NCI-H2227 (cell line): Measurements from ENCODE around the gene GTSE1.

Experiments
- DNase-seq: peaks from one replicate; lab custom pipeline; 2025; ENCODE audit not compliant: unreplicated experiment; lab: John Stamatoyannopoulos, UW

Gene GTSE1

DNA sequence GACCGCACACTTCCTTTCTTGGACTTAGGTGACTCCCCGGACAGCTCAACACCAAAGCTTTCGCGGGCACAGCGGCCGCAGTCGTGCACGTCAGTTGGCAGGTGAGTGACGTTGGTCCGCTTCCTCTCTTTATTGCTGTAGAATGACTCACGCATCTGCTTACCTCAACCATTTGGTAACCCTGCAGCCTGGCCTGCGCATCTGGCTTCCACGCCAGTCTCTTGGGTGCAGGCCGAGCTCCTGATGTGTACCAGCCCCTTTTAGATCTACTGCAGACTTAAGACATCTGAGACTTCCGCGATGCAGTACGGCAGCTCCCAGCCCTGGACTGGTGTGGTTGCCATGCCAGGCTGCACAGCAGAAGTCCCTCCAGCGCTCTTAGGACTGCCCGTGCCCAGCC, 26.5 kb downstream of the GTSE1 start:
- DNase-seq, result no peak

DNA sequence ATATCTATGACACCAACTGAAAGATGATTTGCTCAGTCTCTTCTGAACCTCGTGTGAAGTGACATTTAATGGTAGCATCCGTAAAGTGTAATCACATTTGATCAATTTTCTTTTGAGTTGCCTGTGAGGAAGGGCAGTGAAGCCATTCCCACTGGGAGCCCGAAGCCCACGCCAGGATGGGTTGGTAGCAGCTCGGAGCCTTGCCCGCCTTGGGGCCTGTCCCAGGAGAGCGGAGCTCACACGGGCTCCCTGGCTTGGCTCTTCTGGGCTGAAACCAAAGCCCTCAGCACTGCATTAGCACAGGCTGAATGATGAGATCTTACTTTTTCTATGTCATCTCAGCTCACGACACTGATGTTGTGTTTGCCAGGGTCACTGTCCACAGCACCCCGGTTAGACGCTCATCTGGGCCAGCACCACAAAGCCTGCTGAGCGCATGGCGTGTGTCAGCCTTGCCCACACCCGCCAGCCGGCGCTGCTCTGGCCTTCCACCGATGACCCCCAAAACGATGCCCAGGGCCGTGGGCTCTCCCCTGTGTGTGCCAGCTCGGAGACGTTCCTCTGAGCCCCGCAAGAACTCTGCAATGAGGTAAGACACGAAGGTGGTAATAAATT, 29.5 kb downstream of the GTSE1 start:
- no peak for DNase-seq

- DNase-seq, result no peak
Observed at GRCh38 chr22:46327691-46328465, 31.2 kb downstream of the GTSE1 start.

DNA sequence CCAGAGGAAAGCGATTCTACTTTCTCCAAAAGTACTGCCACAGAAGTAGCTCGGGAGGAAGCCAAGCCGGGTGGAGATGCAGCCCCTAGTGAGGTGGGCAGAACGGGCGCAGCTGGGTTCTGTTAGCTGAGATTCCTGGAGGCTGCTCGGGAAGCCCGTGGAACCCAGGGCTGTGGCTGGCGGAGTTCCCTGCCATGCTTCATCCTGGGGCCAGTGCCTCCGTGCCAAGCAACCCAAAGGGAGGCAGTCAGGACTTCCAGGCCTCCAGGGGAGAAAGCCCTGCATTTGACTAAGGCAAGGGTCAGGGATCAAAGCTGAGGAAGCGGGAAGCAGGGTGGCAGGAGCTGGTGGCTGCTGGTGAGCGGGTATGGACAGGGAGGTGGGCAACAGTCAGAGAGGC, 32.1 kb downstream of the GTSE1 start:
- DNase-seq, result no peak

DNA sequence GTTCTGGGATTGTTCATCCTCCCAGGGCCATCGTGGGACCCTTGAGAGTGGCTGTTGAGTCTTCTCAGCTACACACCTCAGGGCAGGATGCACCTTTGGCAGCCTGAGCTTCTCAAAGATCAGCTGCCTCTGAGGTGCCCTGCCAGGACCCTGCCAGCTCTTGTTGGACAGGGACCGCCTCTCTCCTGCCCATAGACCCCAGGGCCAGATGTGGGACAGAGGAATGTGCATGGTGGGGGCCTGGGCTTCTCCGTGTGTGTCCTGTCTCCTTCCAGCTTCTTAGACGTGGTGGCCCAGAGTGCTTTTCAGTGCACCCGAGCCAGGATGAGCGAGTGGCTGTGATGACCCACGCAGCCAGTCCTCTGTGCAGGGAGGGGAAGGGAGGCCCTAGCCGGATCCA, 32.9 kb downstream of the GTSE1 start:
- DNase-seq, result no peak

- no peak for DNase-seq
Observed at GRCh38 chr22:46330426-46330825, 33.8 kb downstream of the GTSE1 start.

GRCh38 chr22:46331496-46331895, 34.8 kb downstream of the GTSE1 start:
- no peak for DNase-seq

DNA sequence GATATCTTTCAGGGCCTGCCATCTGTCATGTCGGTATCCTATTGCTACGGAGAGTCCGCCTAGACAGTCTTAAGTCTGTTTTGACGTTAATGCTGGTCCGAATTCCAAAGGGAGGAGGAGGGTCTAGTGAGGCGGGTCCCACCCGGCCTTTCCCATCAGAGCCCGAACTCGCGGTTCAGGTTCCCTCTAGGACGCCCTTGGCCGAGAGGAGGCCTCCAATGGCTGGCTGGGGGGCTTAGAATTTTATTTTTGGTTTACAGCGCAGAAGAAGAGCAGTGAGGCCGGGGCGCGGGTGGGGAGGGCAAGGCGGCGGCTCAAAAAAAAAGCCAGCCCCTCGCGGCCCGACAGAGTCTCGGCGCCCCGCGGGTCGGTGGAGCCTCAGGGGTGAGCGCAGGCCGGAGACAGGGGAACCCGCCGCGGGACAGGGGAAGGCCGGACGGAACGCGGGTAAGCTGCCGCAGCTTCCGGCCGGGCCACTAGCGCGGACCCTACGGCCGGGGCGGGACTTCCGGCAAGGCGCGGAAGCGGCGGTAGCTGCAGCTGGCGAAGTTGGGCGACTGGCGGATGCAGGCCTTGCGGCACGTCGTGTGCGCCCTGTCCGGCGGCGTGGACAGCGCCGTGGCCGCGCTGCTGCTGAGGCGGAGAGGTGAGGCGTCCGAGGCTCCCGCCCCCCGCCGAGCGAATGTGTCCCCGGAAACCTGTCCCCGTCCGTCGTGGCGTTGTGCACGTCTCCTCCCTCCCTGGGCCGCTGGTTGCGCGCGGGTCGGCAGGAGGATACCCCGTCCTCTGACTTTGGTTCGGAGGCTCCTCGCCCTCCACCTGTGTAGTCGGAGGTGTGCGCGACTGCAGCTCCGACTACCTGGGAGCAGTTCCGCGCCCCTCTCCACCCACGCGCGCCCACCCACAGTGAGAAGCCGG, 38.8 kb downstream of the GTSE1 start, which contains the start of gene TRMU:
Gene TRMU (plus strand): TSS at position 514 of the 918 bp plus-strand sequence. CDS start 51 bp downstream, at position 565.
- DNase-seq, result peak; percentile 84

GRCh38 chr22:46336119-46337078, 39.7 kb downstream of the GTSE1 start:
- DNase-seq, result no peak

DNA sequence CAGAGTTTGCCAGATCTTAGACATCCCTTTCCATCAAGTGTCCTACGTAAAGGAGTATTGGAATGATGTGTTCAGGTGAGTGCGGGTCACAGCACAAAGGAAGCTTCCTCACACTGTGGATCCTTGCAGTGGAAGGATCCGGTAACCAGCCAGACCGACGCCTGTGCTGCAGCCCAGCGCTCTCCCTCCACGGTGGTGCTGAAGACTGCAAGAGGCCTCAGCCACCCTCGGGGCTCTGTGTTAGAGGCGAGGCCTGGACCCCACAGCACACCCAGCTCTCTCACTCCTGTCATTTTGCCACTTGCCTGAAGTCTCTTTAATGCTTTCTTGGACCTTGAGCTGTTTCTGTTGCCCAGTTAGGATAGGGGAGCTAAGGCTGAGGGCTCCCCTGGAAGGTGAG, 41.2 kb downstream of the GTSE1 start:
- no peak for DNase-seq

DNA sequence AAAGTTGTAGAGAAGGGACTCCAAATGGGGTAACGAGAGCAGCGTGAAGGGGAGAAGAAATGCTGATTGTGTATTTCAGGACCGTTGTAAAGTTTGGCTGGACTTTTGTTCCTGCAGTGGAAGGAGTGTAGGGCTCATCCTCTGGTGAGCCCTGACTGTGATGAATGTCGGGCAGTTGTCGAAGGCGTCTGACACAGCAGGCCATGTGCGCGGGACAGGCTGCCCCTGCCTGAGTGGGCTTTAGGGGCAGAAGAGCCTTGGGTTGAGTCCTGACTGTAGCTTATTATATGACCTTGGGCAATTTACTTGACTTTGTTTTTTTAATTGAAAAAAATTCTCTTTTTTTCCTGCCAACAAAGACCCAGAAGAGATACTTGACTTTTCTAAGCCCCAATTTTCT, 42.0 kb downstream of the GTSE1 start:
- no peak for DNase-seq

GRCh38 chr22:46339956-46340355, 43.3 kb downstream of the GTSE1 start:
- DNase-seq, result no peak

GRCh38 chr22:46340676-46341075, 44.0 kb downstream of the GTSE1 start:
- DNase-seq, result no peak

GRCh38 chr22:46346680-46347405, 50.2 kb downstream of the GTSE1 start:
- no peak for DNase-seq

DNA sequence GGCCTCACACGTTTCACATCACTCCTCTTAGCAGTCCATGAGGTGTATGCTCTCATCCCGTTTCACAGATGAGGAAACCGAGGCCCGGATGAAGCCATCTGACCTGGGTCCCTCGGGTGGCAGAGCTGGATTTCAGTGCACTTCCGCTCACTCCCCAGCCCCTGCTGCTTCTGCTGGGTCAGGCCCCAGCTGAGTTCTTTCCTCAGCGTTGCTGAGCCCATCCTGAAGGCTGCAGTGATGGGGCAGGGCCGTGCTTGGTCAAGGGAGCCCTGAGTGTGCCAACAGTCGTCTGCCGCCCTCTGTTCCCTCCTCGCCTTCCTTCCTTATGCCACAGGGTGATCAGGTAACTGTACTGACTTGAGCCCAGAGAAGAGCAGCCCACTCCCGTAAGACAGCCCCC, 51.0 kb downstream of the GTSE1 start:
- no peak for DNase-seq

- DNase-seq, result no peak
Observed at GRCh38 chr22:46348099-46348695, 51.5 kb downstream of the GTSE1 start.

GRCh38 chr22:46349238-46349637, 52.6 kb downstream of the GTSE1 start:
- DNase-seq, result no peak

DNA sequence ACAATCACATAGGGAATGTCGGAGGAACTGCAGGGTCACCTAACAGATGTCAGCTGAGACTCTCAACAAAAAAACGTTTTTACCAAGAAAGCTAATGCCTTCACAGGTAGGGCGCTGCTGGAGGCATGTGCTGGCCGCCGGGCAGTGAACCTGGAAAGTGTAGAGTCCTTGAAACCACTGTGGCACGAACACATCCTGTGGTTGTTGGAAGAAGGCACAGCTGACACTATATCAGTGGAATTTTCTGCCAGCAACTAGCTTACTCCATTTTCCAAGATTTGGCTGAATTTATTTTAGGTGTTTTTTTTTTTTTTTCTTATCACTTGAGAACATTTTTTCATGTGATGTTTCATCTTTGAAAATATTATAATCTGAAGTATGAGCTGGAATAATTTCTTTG, 53.0 kb downstream of the GTSE1 start:
- DNase-seq, result no peak

DNA sequence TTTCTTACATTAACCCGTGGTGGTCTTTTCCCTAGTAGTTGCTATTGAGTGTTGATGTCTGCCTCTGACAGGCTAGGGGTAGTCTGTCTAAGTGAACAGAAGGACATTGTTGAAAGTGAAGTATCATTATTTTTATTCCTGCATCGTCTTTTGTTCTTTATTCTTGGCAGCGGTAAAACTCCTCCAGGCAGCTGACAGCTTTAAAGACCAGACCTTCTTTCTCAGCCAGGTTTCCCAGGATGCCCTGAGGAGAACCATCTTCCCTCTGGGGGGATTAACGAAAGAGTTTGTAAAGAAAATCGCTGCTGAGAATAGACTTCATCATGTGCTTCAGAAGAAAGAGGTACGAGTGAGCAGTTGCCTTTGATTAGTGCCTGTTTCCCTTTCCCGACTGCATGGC, 53.5 kb downstream of the GTSE1 start:
- DNase-seq, result no peak
